Astrocyte of the hippocampus (primary cell): Measurements from ENCODE around the gene SCFD2.

Experiments
- DNase-seq: peaks from one replicate; pipeline ENCODE4 v3.0.0; 2011; ENCODE audit warnings: low read depth, low spot score

The SCFD2 gene

GRCh38 chr4:52931243-52931642, 434.6 kb downstream of the SCFD2 start:
- no peak for DNase-seq

- DNase-seq: no peak
Observed at GRCh38 chr4:52926196-52926974, 439.5 kb downstream of the SCFD2 start.

- peak; percentile 67 for DNase-seq
Observed at GRCh38 chr4:52925531-52925968, 440.3 kb downstream of the SCFD2 start.

- DNase-seq: no peak
Observed at GRCh38 chr4:52919461-52919860, 446.4 kb downstream of the SCFD2 start.

- no peak for DNase-seq
Observed at GRCh38 chr4:52917817-52918216, 448.0 kb downstream of the SCFD2 start.

GRCh38 chr4:52915730-52916300, 450.0 kb downstream of the SCFD2 start:
- no peak for DNase-seq

- no peak for DNase-seq
Observed at GRCh38 chr4:52915191-52915590, 450.7 kb downstream of the SCFD2 start.

GRCh38 chr4:52914051-52914605, 451.7 kb downstream of the SCFD2 start:
- DNase-seq: peak; percentile 73

- no peak for DNase-seq
Observed at GRCh38 chr4:52912608-52913007, 453.3 kb downstream of the SCFD2 start.

- DNase-seq: peak; percentile 66
Observed at GRCh38 chr4:52911684-52912294, 454.1 kb downstream of the SCFD2 start.

- no peak for DNase-seq
Observed at GRCh38 chr4:52910115-52910514, 455.7 kb downstream of the SCFD2 start.

GRCh38 chr4:52907510-52907909, 458.4 kb downstream of the SCFD2 start:
- no peak for DNase-seq

- DNase-seq: peak; percentile 58
Observed at GRCh38 chr4:52904421-52904820, 461.4 kb downstream of the SCFD2 start.

GRCh38 chr4:52903273-52903672, 462.6 kb downstream of the SCFD2 start:
- no peak for DNase-seq

- DNase-seq: peak; percentile 38
Observed at GRCh38 chr4:52894443-52894842, 471.4 kb downstream of the SCFD2 start.

- no peak for DNase-seq
Observed at GRCh38 chr4:52892880-52893279, 473.0 kb downstream of the SCFD2 start.

- no peak for DNase-seq
Observed at GRCh38 chr4:52891743-52892142, 474.1 kb downstream of the SCFD2 start.

GRCh38 chr4:52890521-52890791, 475.4 kb downstream of the SCFD2 start:
- DNase-seq: no peak

GRCh38 chr4:52889778-52890520, 475.9 kb downstream of the SCFD2 start:
- DNase-seq: no peak

- DNase-seq: no peak
Observed at GRCh38 chr4:52889354-52889753, 476.5 kb downstream of the SCFD2 start.

GRCh38 chr4:52884994-52885393, 480.9 kb downstream of the SCFD2 start:
- no peak for DNase-seq
